AG04449 (cell line): ENCODE data around the gene HAUS8.

Experiments used
- CTCF ChIA-PET: fragments of 350-600 bp; formaldehyde crosslinking; extraction: SDS; loops from one replicate; lab custom pipeline; 2021; ENCODE audit warnings: antibody characterized with exemption; lab: Yijun Ruan, JAX
- POLR2A ChIA-PET: fragments of 400-600, 350-600 bp; formaldehyde crosslinking; extraction: SDS; loops from one replicate; lab custom pipeline; 2020; ENCODE audit warnings: antibody characterized with exemption, inconsistent platforms; lab: Yijun Ruan, JAX
- DNase-seq: peaks from one replicate; pipeline ENCODE4 v3.0.0-alpha.2; 2010; ENCODE audit warnings: low read depth, low spot score
- H3K4me3 ChIP-seq: 2 replicates; pipeline ENCODE4 v1.5.1; 2011; ENCODE audit warnings: low read depth, mild to moderate bottlenecking, control low read depth, low read length
- CTCF ChIP-seq: IDR thresholded peaks from one replicate; pipeline ENCODE4 v1.5.1; 2011; ENCODE audit warnings: mild to moderate bottlenecking, moderate library complexity, low read length, control low read depth, inconsistent platforms; ENCODE audit not compliant: insufficient read depth; ENCODE audit errors: missing control alignments

HAUS8 gene

GRCh38 chr19:17074634-17075034, 618 bp downstream of the HAUS8 start:
- ChIA-PET POLR2A (interaction anchor here (0.6 kb wide), 1 partner anchor 37 kb away, joined by 3 read pairs; no protein-coding TSS in a partner anchor), CTCF (interaction anchor here (1.1 to 1.5 kb wide), 3 partner anchors 9 to 89 kb away, joined by 3 to 4 read pairs (median 3); no protein-coding TSS in a partner anchor)
- DNase-seq: no peak
- TF ChIP-seq CTCF: no peak
- peak overlapping the region; percentile 84 for H3K4me3 ChIP-seq

- POLR2A ChIA-PET: interaction anchor here (0.6 kb wide), 1 partner anchor 37 kb away, joined by 3 read pairs; no protein-coding TSS in a partner anchor
- no peak for DNase-seq
- peak overlapping the region; percentile 84 for H3K4me3 ChIP-seq
- CTCF ChIA-PET: interaction anchor here (0.9 to 1.2 kb wide), 4 partner anchors 8 to 208 kb away, joined by 3 to 4 read pairs (median 3); no protein-coding TSS in a partner anchor
- TF ChIP-seq CTCF: no peak
These were observed 1.2 kb downstream of the HAUS8 start for GRCh38 chr19:17073869-17074633.

GRCh38 chr19:17070912-17071311, 4.3 kb downstream of the HAUS8 start:
- H3K4me3 ChIP-seq: no peak overlapping the region
- DNase-seq: no peak
- ChIA-PET CTCF (no interaction called here), POLR2A (no interaction called here)
- no peak for TF ChIP-seq CTCF

GRCh38 chr19:17070421-17070820, 4.8 kb downstream of the HAUS8 start:
- DNase-seq: no peak
- no peak overlapping the region for H3K4me3 ChIP-seq
- CTCF ChIA-PET: interaction anchor here (6.9 kb wide), 1 partner anchor 212 kb away, joined by 80 read pairs; the partner anchor contains the start of gene ANKLE1
- TF ChIP-seq CTCF: no peak
- POLR2A ChIA-PET: no interaction called here

GRCh38 chr19:17069193-17069592, 6.1 kb downstream of the HAUS8 start:
- TF ChIP-seq CTCF: no peak
- POLR2A ChIA-PET: no interaction called here
- no peak for DNase-seq
- CTCF ChIA-PET: interaction anchor here (1.1 to 6.9 kb wide), 4 partner anchors 9 to 213 kb away, joined by 3 to 80 read pairs (median 3); partner anchors contain the start of gene ANKLE1
- H3K4me3 ChIP-seq: no peak overlapping the region

GRCh38 chr19:17063428-17063827, 11.8 kb downstream of the HAUS8 start:
- ChIA-PET CTCF (interaction anchor here (6.9 kb wide), 1 partner anchor 219 kb away, joined by 80 read pairs; the partner anchor contains the start of gene ANKLE1), POLR2A (no interaction called here)
- no peak for TF ChIP-seq CTCF
- DNase-seq: no peak
- no peak overlapping the region for H3K4me3 ChIP-seq
